Chondrocyte (in vitro differentiated cells): Measurements from ENCODE around the gene CDR2L. TPM values are rescaled to one million over a fixed set of nuclear protein-coding genes. Genes with fewer than 3 reads are reported as not detected.
A peak's percentile ranks its signal among the peaks of the same experiment; 100 is the strongest.

Experiments
- DNase-seq: peaks from one replicate; pipeline ENCODE4 v3.0.0; 2021; ENCODE audit warnings: mixed read lengths, low spot score
- H3K27ac Mint-ChIP-seq: one replicate; pipeline ENCODE4 v1.8.0; 2021; ENCODE audit warnings: mild to moderate bottlenecking, moderate library complexity, mixed read lengths; ENCODE audit not compliant: unreplicated experiment
- H3K27me3 Mint-ChIP-seq: 2 replicates; pipeline ENCODE4 v1.8.0; 2021; ENCODE audit warnings: low read depth, mixed read lengths
- H3K36me3 Mint-ChIP-seq: 2 replicates; pipeline ENCODE4 v1.8.0; 2021; ENCODE audit warnings: low read depth, mixed read lengths
- H3K4me1 Mint-ChIP-seq: 2 replicates; pipeline ENCODE4 v1.8.0; 2021; ENCODE audit warnings: low read depth, mild to moderate bottlenecking, mixed read lengths
- H3K4me3 Mint-ChIP-seq: one replicate; pipeline ENCODE4 v1.8.0; 2021; ENCODE audit warnings: mild to moderate bottlenecking, moderate library complexity, mixed read lengths; ENCODE audit not compliant: unreplicated experiment
- H3K9me3 Mint-ChIP-seq: 2 replicates; pipeline ENCODE4 v1.8.0; 2021; ENCODE audit warnings: low read depth, mixed read lengths
- CTCF ChIP-seq: fragments of 200-600 bp; sonication (generic); IDR thresholded peaks from 2 replicates; pipeline ENCODE4 v1.5.0; 2021; ENCODE audit warnings: antibody characterized with exemption, mild to moderate bottlenecking, moderate library complexity
- total RNA-seq: library from RNA; stranded (reverse); gene quantifications from 3 replicates; pipeline ENCODE4 v1.2.1, GENCODE V29; 2021

Gene CDR2L
- total RNA-seq, 1 donor from 2014 or later: 51.0 TPM

- TF ChIP-seq CTCF: no peak
- H3K27me3 Mint-ChIP-seq: no peaks in the 10 kb centered on the region
- DNase-seq: peak; percentile 29
- peaks cover 7% of the 10 kb centered on the region for H3K36me3 Mint-ChIP-seq
- peaks cover 25% of the 10 kb centered on the region for H3K4me1 Mint-ChIP-seq
- H3K27ac Mint-ChIP-seq: no peak overlapping the region
- H3K4me3 Mint-ChIP-seq: no peak overlapping the region
- H3K9me3 Mint-ChIP-seq: no peaks in the 10 kb centered on the region
These were observed 21.8 kb downstream of the CDR2L start for GRCh38 chr17:75009139-75009724.

- Mint-ChIP-seq H3K4me3 (no peak overlapping the region), H3K36me3 (peaks cover 2% of the 10 kb centered on the region), H3K27ac (peak overlapping the region; percentile 96), H3K4me1 (peaks cover 29% of the 10 kb centered on the region), H3K9me3 (no peaks in the 10 kb centered on the region), H3K27me3 (no peaks in the 10 kb centered on the region)
- TF ChIP-seq CTCF: no peak
- no peak for DNase-seq
These were observed 23.4 kb downstream of the CDR2L start for GRCh38 chr17:75010683-75011400.

- no peaks in the 10 kb centered on the region for H3K9me3 Mint-ChIP-seq
These were observed 24.1 kb downstream of the CDR2L start for GRCh38 chr17:75011401-75012095.

GRCh38 chr17:75012096-75012345 is 24.6 kb downstream of the CDR2L start:
- DNase-seq: no peak
- H3K9me3 Mint-ChIP-seq: no peaks in the 10 kb centered on the region
- H3K4me1 Mint-ChIP-seq: peaks cover 29% of the 10 kb centered on the region
- H3K27me3 Mint-ChIP-seq: no peaks in the 10 kb centered on the region
- TF ChIP-seq CTCF: no peak
- H3K4me3 Mint-ChIP-seq: peak overlapping the region; percentile 95
- peak overlapping the region; percentile 96 for H3K27ac Mint-ChIP-seq
- peaks cover 7% of the 10 kb centered on the region for H3K36me3 Mint-ChIP-seq

More at GRCh38 chr17:75011401-75012095, 24.1 kb downstream of the CDR2L start:
- DNase-seq: no peak
- peak overlapping the region; percentile 96 for H3K27ac Mint-ChIP-seq
- no peak for TF ChIP-seq CTCF
- peaks cover 3% of the 10 kb centered on the region for H3K36me3 Mint-ChIP-seq
- H3K4me1 Mint-ChIP-seq: peaks cover 29% of the 10 kb centered on the region
- no peaks in the 10 kb centered on the region for H3K27me3 Mint-ChIP-seq
- H3K4me3 Mint-ChIP-seq: peak overlapping the region; percentile 95

GRCh38 chr17:75012346-75013091 is 25.1 kb downstream of the CDR2L start, which contains the start of gene MRPL58:
Gene MRPL58 (plus strand): TSS chr17:75012670. CDS start chr17:75012687, 17 bp downstream.
- peak within 1 kb of the TSS; percentile 95 for H3K4me3 Mint-ChIP-seq
- H3K9me3 Mint-ChIP-seq: no peaks in the 10 kb centered on the region
- peak; percentile 95 for DNase-seq
- H3K36me3 Mint-ChIP-seq: peaks cover 7% of the 10 kb centered on the region
- peak within 1 kb of the TSS; percentile 96 for H3K27ac Mint-ChIP-seq
- no peaks in the 10 kb centered on the region for H3K27me3 Mint-ChIP-seq
- TF ChIP-seq CTCF: peak; percentile 79
- peaks cover 29% of the 10 kb centered on the region for H3K4me1 Mint-ChIP-seq
